Panc1 (cell line): ENCODE data around the gene MSI2.

Source experiments
- POLR2AphosphoS5 ChIP-seq: IDR thresholded peaks from 2 replicates; pipeline ENCODE4 v1.6.1; 2012; ENCODE audit warnings: mild to moderate bottlenecking, low read depth, low read length, moderate library complexity
- SIN3A ChIP-seq: IDR thresholded peaks from 2 replicates; pipeline ENCODE4 v1.6.1; 2012; ENCODE audit warnings: low read depth, mild to moderate bottlenecking, low read length, moderate library complexity, borderline replicate concordance; ENCODE audit not compliant: insufficient read depth
- TF ChIP-seq, protein P1 (sequence below): fragments of 450-650 bp; IDR thresholded peaks from 2 replicates; pipeline ENCODE4 v1.5.1; 2017; ENCODE audit warnings: mild to moderate bottlenecking
- TF ChIP-seq, protein P2 (sequence below), 2 experiments: IDR thresholded peaks; 2 replicates each; pipeline ENCODE4 v1.6.1; 2011 to 2012; ENCODE audit warnings: low read depth in 2 of 2, control low read depth in 1 of 2, low read length in 1 of 2, mild to moderate bottlenecking in 1 of 2, moderate library complexity in 1 of 2; ENCODE audit not compliant: insufficient read depth in 1 of 2

GRCh38 chr17:57355090-57355859, 99.0 kb downstream of the MSI2 start:
- TF ChIP-seq, protein P1, sequence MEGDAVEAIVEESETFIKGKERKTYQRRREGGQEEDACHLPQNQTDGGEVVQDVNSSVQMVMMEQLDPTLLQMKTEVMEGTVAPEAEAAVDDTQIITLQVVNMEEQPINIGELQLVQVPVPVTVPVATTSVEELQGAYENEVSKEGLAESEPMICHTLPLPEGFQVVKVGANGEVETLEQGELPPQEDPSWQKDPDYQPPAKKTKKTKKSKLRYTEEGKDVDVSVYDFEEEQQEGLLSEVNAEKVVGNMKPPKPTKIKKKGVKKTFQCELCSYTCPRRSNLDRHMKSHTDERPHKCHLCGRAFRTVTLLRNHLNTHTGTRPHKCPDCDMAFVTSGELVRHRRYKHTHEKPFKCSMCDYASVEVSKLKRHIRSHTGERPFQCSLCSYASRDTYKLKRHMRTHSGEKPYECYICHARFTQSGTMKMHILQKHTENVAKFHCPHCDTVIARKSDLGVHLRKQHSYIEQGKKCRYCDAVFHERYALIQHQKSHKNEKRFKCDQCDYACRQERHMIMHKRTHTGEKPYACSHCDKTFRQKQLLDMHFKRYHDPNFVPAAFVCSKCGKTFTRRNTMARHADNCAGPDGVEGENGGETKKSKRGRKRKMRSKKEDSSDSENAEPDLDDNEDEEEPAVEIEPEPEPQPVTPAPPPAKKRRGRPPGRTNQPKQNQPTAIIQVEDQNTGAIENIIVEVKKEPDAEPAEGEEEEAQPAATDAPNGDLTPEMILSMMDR, result no peak
- TF ChIP-seq POLR2AphosphoS5 (no peak), SIN3A (no peak)
- TF ChIP-seq, protein P2, sequence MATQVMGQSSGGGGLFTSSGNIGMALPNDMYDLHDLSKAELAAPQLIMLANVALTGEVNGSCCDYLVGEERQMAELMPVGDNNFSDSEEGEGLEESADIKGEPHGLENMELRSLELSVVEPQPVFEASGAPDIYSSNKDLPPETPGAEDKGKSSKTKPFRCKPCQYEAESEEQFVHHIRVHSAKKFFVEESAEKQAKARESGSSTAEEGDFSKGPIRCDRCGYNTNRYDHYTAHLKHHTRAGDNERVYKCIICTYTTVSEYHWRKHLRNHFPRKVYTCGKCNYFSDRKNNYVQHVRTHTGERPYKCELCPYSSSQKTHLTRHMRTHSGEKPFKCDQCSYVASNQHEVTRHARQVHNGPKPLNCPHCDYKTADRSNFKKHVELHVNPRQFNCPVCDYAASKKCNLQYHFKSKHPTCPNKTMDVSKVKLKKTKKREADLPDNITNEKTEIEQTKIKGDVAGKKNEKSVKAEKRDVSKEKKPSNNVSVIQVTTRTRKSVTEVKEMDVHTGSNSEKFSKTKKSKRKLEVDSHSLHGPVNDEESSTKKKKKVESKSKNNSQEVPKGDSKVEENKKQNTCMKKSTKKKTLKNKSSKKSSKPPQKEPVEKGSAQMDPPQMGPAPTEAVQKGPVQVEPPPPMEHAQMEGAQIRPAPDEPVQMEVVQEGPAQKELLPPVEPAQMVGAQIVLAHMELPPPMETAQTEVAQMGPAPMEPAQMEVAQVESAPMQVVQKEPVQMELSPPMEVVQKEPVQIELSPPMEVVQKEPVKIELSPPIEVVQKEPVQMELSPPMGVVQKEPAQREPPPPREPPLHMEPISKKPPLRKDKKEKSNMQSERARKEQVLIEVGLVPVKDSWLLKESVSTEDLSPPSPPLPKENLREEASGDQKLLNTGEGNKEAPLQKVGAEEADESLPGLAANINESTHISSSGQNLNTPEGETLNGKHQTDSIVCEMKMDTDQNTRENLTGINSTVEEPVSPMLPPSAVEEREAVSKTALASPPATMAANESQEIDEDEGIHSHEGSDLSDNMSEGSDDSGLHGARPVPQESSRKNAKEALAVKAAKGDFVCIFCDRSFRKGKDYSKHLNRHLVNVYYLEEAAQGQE (IDR thresholded peaks at IDR 0.05; ENCODE audit: insufficient read depth in 1 of 2, low read depth in 2 of 2, low read length in 1 of 2), result no peak
